ENCODE results near the gene MACROD1.

GRCh38 chr11:64180891-64181290 lies 15.0 kb upstream of the MACROD1 start:
- TF ChIP-seq, protein P1, sequence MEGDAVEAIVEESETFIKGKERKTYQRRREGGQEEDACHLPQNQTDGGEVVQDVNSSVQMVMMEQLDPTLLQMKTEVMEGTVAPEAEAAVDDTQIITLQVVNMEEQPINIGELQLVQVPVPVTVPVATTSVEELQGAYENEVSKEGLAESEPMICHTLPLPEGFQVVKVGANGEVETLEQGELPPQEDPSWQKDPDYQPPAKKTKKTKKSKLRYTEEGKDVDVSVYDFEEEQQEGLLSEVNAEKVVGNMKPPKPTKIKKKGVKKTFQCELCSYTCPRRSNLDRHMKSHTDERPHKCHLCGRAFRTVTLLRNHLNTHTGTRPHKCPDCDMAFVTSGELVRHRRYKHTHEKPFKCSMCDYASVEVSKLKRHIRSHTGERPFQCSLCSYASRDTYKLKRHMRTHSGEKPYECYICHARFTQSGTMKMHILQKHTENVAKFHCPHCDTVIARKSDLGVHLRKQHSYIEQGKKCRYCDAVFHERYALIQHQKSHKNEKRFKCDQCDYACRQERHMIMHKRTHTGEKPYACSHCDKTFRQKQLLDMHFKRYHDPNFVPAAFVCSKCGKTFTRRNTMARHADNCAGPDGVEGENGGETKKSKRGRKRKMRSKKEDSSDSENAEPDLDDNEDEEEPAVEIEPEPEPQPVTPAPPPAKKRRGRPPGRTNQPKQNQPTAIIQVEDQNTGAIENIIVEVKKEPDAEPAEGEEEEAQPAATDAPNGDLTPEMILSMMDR (IDR thresholded peaks at IDR 0.05): no peak
- no peak for TF ChIP-seq EZH2 (IDR thresholded peaks at IDR 0.05; ENCODE audit: borderline replicate concordance, insufficient read depth, low read depth, low read length, poor library complexity, severe bottlenecking)

Measured in B cell (primary cell).